Large intestine (tissue), 1 donor: ENCODE measurements around the gene NUP133. TPM values are rescaled to one million over a fixed set of nuclear protein-coding genes. Genes with fewer than 3 reads are reported as not detected.

Source experiments
- polyA plus RNA-seq: library from polyadenylated mRNA; unstranded; fragments of 120-200 nt; gene quantifications from one replicate; pipeline ENCODE4 v1.2.1, GENCODE V29; 2013

Gene NUP133
- polyA plus RNA-seq, 1 donor: 29.7 TPM

Other genes with a start within 250 kb of the NUP133 start
- gene RAB4A, start 237.2 kb downstream of the NUP133 start, polyA plus RNA-seq: 60.2 TPM
- gene CCSAP, start 165.3 kb downstream of the NUP133 start, polyA plus RNA-seq: 5.6 TPM
- gene ACTA1, start 74.2 kb downstream of the NUP133 start, polyA plus RNA-seq: 13.2 TPM
- 33.3 TPM for gene ABCB10, start 50.4 kb upstream of the NUP133 start, polyA plus RNA-seq
- gene TAF5L, start 117.8 kb upstream of the NUP133 start, polyA plus RNA-seq: 17.5 TPM
- 6.7 TPM for gene URB2, start 117.9 kb upstream of the NUP133 start, polyA plus RNA-seq